ENCODE results near the gene CPT1B.
A peak's percentile ranks its signal among the peaks of the same experiment; 100 is the strongest.

CPT1B gene

GRCh38 chr22:50568626-50569025 is 9.6 kb downstream of the CPT1B start:
- no peak for DNase-seq

- DNase-seq: peak; percentile 25
These were observed 10.4 kb downstream of the CPT1B start for GRCh38 chr22:50567721-50568252.

- DNase-seq: no peak
These were observed 13.9 kb downstream of the CPT1B start for GRCh38 chr22:50564289-50564688.

- no peak for DNase-seq
These were observed 14.6 kb downstream of the CPT1B start for GRCh38 chr22:50563413-50564160.

GRCh38 chr22:50562523-50563412 is 15.5 kb downstream of the CPT1B start, which contains the start of gene SYCE3:
TSS of gene SYCE3 (minus strand) at chr22:50562919. CDS start at chr22:50556405, 6,514 bp downstream.
- peak; percentile 99 for DNase-seq

GRCh38 chr22:50561401-50562358 is 16.5 kb downstream of the CPT1B start:
- no peak for DNase-seq

- no peak for DNase-seq
These were observed 18.2 kb downstream of the CPT1B start for GRCh38 chr22:50560034-50560433.

GRCh38 chr22:50556703-50557102 is 21.5 kb downstream of the CPT1B start:
- no peak for DNase-seq

- DNase-seq: no peak
These were observed 24.9 kb downstream of the CPT1B start for GRCh38 chr22:50553310-50553709.

GRCh38 chr22:50551160-50551752 is 27.0 kb downstream of the CPT1B start:
- DNase-seq: no peak

- DNase-seq: no peak
These were observed 27.8 kb downstream of the CPT1B start for GRCh38 chr22:50550395-50550794.

- no peak for DNase-seq
These were observed 29.1 kb downstream of the CPT1B start for GRCh38 chr22:50548921-50549790.

- DNase-seq: peak; percentile 59
These were observed 29.9 kb downstream of the CPT1B start for GRCh38 chr22:50548040-50548920.

- DNase-seq: no peak
These were observed 30.8 kb downstream of the CPT1B start for GRCh38 chr22:50547263-50547985.

- DNase-seq: no peak
These were observed 31.6 kb downstream of the CPT1B start for GRCh38 chr22:50546326-50547262.

- DNase-seq: no peak
These were observed 32.5 kb downstream of the CPT1B start, which contains the start of gene KLHDC7B for GRCh38 chr22:50545522-50546325. TSS of gene KLHDC7B (plus strand) at chr22:50545899. CDS start at chr22:50546244, 345 bp downstream.

GRCh38 chr22:50544746-50545253 is 33.4 kb downstream of the CPT1B start:
- peak; percentile 57 for DNase-seq

Data from activated CD4-positive, CD25-positive, alpha-beta regulatory T cell treated with anti-CD3 and anti-CD28 coated beads, Interleukin-2, amount 50 U/mL, for 72 hours (primary cell).